Upper lobe of right lung (tissue), 1 donor: ENCODE measurements around the gene ASAP2. TPM values are rescaled to one million over a fixed set of nuclear protein-coding genes. Genes with fewer than 3 reads are reported as not detected.

ENCODE experiments used
- ATAC-seq: fragments of 200-7000 bp; cut with Tn5 transposase; one replicate; pipeline ENCODE4 v1.9.1; 2020; ENCODE audit warnings: mild to moderate bottlenecking, moderate library complexity
- DNase-seq: peaks from one replicate; pipeline ENCODE4 v3.0.0-alpha.2; 2020
- H3K27ac ChIP-seq: fragments of 200-600 bp; one replicate; pipeline ENCODE4 v1.8.0; 2022
- H3K27me3 ChIP-seq: fragments of 200-600 bp; one replicate; pipeline ENCODE4 v1.8.0; 2022; ENCODE audit warnings: mild to moderate bottlenecking
- H3K36me3 ChIP-seq: fragments of 200-600 bp; one replicate; pipeline ENCODE4 v1.8.0; 2022
- H3K4me1 ChIP-seq: fragments of 200-600 bp; one replicate; pipeline ENCODE4 v1.8.0; 2022
- H3K4me3 ChIP-seq: fragments of 200-600 bp; one replicate; pipeline ENCODE4 v1.8.0; 2022; ENCODE audit warnings: mild to moderate bottlenecking
- H3K9me3 ChIP-seq: fragments of 200-600 bp; one replicate; pipeline ENCODE4 v1.8.0; 2022
- intact Hi-C: fragments of 100-400 bp; cut with DNase I; formaldehyde crosslinking; loops from one replicate; pipeline ENCODE4 v1.11.0; 2022
- total RNA-seq: library from RNA; stranded (reverse); fragmentation: NEBNext Ultra II Directional; extraction: Animal tissue kit (Norgen Biotek cat#: 25700); gene quantifications from one replicate; pipeline ENCODE4 v1.2.1, GENCODE V29; 2021
- TF ChIP-seq, protein P1 (sequence below): fragments of 200-600 bp; IDR thresholded peaks from one replicate; pipeline ENCODE4 v1.8.0; 2022; ENCODE audit warnings: antibody characterized with exemption
- donor health status: DM: no; HTN: yes; CAD: no; lungs with severe emphysema.

Gene ASAP2
- total RNA-seq, 1 donor from 2014 or later, result 30.9 TPM

DNA sequence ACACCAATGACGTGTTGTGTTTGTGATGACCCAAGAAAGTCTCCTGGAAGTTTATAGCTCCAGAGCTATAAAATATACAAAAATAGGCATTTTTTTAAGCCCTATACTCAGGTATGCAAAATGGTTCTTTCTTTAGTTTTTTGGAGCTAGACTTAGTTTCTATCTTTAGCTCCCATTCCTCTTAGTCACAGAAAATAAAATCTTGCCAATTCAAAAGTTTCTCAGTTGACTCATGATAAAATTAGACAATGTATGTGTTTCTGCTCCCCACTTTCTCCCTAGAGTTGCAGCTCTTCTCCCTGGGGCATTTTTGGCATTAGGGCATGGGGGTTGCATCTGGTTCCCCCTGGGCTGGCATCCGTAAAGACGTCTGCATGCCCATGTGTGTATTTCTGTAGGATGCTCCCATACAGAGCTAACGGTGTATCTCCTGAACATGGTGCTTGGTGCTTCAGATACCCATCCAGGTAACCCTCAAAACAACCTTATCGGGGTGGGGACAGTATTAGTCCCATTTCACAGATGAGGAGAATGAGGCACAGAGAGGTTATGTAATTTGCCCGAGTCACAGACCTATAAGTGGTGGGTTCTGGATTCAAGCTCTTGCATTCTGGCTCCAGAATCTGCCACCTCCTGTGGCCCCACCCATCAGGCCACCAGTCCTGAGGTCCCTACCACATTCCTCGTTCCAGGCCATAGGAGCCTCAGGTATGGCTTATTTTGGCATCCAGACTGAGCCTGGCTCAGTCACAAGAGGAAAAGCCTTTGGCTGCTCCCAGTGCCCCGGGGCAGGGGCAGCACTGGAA, 43.1 kb upstream of the ASAP2 start:
- Histone ChIP-seq H3K27ac (no peak overlapping the region), H3K36me3 (no peaks in the 10 kb centered on the region), H3K27me3 (no peaks in the 10 kb centered on the region), H3K4me3 (no peak overlapping the region), H3K4me1 (peaks cover 18% of the 10 kb centered on the region), H3K9me3 (no peaks in the 10 kb centered on the region)
- intact Hi-C loops, result no loop called here
- DNase-seq (no peak), ATAC-seq (no peak)
- TF ChIP-seq, protein P1, sequence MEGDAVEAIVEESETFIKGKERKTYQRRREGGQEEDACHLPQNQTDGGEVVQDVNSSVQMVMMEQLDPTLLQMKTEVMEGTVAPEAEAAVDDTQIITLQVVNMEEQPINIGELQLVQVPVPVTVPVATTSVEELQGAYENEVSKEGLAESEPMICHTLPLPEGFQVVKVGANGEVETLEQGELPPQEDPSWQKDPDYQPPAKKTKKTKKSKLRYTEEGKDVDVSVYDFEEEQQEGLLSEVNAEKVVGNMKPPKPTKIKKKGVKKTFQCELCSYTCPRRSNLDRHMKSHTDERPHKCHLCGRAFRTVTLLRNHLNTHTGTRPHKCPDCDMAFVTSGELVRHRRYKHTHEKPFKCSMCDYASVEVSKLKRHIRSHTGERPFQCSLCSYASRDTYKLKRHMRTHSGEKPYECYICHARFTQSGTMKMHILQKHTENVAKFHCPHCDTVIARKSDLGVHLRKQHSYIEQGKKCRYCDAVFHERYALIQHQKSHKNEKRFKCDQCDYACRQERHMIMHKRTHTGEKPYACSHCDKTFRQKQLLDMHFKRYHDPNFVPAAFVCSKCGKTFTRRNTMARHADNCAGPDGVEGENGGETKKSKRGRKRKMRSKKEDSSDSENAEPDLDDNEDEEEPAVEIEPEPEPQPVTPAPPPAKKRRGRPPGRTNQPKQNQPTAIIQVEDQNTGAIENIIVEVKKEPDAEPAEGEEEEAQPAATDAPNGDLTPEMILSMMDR, result no peak

DNA sequence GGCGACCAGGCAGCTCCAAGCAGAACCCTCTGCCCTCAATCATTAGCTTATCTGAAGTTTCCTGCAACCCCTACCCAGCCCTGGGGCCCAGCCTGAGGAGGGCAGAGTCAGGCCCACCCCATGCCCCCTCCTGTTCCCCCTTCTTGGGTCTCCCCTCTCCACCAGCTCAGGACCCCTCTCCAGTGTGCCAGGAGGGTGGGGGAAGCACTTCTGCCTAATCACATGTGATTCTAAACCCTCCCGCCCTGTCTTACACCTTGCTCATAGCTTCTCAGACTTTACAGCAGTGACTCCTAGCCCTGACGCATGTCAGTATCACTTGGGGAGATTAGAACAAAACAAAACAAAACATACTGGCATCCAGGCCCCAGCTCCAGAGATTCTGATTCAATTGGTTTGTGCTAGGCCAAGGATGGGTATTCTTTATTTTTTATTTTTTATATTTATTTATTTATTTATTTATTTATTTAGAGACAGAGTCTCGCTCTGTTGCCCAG, 42.5 kb upstream of the ASAP2 start:
- Histone ChIP-seq H3K4me1 (peaks cover 21% of the 10 kb centered on the region), H3K27me3 (no peaks in the 10 kb centered on the region), H3K36me3 (no peaks in the 10 kb centered on the region), H3K27ac (no peak overlapping the region), H3K9me3 (no peaks in the 10 kb centered on the region), H3K4me3 (no peak overlapping the region)
- ATAC-seq, result no peak
- TF ChIP-seq, protein P1, result no peak
- intact Hi-C loops, result no loop called here
- no peak for DNase-seq

DNA sequence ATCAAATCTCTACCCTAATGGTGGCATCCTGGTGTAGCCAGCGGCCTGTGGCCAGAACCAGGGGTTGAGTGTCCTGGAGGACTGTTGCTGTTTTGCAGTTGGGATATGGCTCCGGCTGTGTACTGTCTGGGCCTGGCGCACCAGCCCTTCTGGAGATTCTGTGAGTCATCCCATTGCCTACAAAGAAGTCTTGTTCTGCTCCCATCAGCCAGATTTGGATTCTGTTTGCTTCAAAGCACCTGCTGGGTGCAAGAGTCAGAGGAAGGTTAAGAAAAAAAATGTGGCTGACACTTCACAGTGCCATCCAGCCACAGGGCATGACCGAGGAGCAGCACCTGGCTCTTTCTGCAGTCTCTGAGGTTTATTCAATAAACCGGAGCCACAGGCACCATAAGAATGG, 41.0 kb upstream of the ASAP2 start:
- intact Hi-C loops, result no loop called here
- TF ChIP-seq, protein P1, result no peak
- H3K36me3 ChIP-seq, result no peaks in the 10 kb centered on the region
- DNase-seq (no peak), ATAC-seq (no peak)
- no peaks in the 10 kb centered on the region for H3K9me3 ChIP-seq
- H3K4me1 ChIP-seq, result peaks cover 27% of the 10 kb centered on the region
- no peak overlapping the region for H3K27ac ChIP-seq
- H3K4me3 ChIP-seq, result no peak overlapping the region
- no peaks in the 10 kb centered on the region for H3K27me3 ChIP-seq

DNA sequence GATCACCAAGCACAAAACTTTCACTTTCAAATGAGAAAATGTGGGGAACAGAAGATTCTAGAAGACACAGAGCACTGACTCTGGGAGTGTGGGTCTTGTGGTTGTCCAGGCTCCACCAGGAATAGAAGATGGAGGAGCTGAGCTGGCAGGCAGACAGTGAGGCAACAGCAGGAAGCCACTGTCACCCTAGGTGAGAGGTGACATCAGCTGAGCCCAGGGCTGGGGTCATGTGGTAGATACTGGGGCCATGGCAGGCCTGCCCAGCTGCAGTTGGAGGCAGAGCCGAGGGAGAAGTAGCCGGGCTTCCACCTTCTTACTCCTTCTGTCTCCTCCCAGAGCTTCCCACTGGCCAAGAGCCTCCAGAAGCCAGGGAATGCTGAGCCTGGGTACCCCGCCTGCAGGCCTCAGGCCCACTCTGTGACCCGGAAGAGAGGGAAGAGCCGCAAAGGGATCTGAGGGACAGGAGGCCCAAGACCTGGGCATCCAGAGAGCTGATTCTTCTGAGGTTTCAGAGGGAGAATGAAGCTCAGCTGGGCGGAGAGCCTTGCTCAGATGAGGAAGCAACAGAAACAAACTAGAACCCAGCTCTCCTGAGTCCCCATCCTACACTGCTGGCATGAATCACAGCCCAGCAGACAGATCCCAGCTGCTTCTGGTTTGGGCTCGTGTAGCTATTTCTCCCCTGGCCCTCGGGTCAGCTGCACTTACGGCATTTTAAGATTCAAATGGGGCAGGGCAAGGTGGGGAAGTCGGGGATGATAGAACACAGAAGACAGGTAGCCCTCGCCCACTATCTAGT, 39.8 kb upstream of the ASAP2 start:
- H3K4me1 ChIP-seq, result peaks cover 27% of the 10 kb centered on the region
- no peak overlapping the region for H3K4me3 ChIP-seq
- intact Hi-C loops, result no loop called here
- peak; percentile 60 for ATAC-seq
- no peaks in the 10 kb centered on the region for H3K36me3 ChIP-seq
- H3K27ac ChIP-seq, result no peak overlapping the region
- H3K9me3 ChIP-seq, result no peaks in the 10 kb centered on the region
- TF ChIP-seq, protein P1, result no peak
- H3K27me3 ChIP-seq, result no peaks in the 10 kb centered on the region
- DNase-seq, result no peak

DNA sequence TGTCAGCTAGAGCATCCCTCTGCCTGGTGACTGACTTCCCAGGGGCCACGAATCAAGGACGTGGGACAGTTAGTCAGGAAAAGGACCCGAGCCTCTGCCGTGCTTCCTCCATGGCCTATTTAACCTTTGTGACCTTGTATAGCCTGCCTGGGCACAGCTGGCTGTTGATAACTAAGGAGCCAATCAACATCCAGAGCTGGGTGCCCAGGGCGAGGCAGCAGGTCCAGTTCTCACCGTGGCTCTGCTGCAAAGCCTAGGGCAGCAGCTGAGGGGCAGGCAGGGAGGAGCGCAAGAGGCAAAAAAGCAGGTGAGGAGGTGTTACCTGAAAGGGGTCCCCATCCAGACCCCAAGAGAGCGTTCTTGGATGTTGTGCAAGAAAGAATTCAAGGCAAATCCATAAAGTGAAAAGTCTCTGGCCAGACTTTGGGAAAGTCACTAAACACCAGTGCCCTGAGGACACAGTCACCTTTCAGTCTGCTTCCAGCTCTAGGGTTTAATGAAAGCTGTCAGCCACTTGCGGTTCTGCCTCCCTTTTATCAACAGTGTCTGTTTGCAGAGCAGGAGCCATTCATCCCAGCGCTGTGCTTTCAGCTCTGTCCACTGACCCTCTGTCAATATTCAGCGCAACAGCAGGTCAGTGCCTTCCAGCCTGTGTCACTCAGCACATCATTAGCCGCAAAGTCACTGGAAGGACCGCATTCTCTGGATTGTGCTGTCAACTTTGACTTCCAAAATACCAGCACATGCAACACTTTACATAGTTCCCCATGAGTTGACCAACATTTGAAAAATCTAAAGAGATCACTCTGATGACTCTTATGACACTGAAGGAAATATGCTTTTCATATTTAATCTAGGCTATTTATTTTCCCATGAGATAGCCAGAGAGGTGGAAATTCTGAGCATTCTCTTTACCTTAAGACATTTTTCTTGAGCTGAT, 38.6 kb upstream of the ASAP2 start:
- Histone ChIP-seq H3K36me3 (no peaks in the 10 kb centered on the region), H3K27ac (no peak overlapping the region), H3K27me3 (no peaks in the 10 kb centered on the region), H3K9me3 (no peaks in the 10 kb centered on the region), H3K4me3 (no peak overlapping the region), H3K4me1 (peaks cover 27% of the 10 kb centered on the region)
- intact Hi-C loops, result no loop called here
- TF ChIP-seq, protein P1, result no peak
- no peak for DNase-seq
- ATAC-seq, result peak; percentile 57
